WTC11 (cell line): Measurements from ENCODE around the gene SULT2B1. TPM values are rescaled to one million over a fixed set of nuclear protein-coding genes. Genes with fewer than 3 reads are reported as not detected.

Experiments
- ATAC-seq: fragments of 200-7000 bp; cut with Tn5 transposase; 2 replicates; pipeline ENCODE4 v1.10.0; 2021; ENCODE audit warnings: mild to moderate bottlenecking, moderate library complexity
- CTCF ChIA-PET: fragments of 300-600 bp; sonication (Branson Sonifier 250); formaldehyde crosslinking; loops from one replicate; lab custom pipeline; 2021; ENCODE audit warnings: antibody characterized with exemption; lab: Charles Lee
- POLR2A ChIA-PET: fragments of 350-600 bp; sonication (Branson Sonifier 250); formaldehyde crosslinking; loops from one replicate; lab custom pipeline; 2021; ENCODE audit warnings: antibody characterized with exemption; lab: Charles Lee
- DNase-seq: peaks from one replicate; pipeline ENCODE4 v3.0.0; 2021; ENCODE audit warnings: low spot score
- H3K27ac Mint-ChIP-seq: 2 replicates; pipeline ENCODE4 v1.8.0; 2021; ENCODE audit warnings: mixed read lengths
- H3K27me3 Mint-ChIP-seq: 2 replicates; pipeline ENCODE4 v1.8.0; 2021; ENCODE audit warnings: low read depth, mild to moderate bottlenecking, moderate library complexity, mixed read lengths
- H3K36me3 Mint-ChIP-seq: 2 replicates; pipeline ENCODE4 v1.8.0; 2021; ENCODE audit warnings: mixed read lengths
- H3K4me1 Mint-ChIP-seq: 2 replicates; pipeline ENCODE4 v1.8.0; 2022; ENCODE audit warnings: mixed read lengths
- H3K4me3 Mint-ChIP-seq: 2 replicates; pipeline ENCODE4 v1.8.0; 2021; ENCODE audit warnings: mild to moderate bottlenecking, moderate library complexity, mixed read lengths
- H3K9me3 Mint-ChIP-seq: 2 replicates; pipeline ENCODE4 v1.8.0; 2021; ENCODE audit warnings: mixed read lengths
- ATF1 ChIP-seq: sonication (generic); formaldehyde crosslinking; IDR thresholded peaks from 2 replicates; pipeline ENCODE4 v1.8.1; 2023; ENCODE audit warnings: mild to moderate bottlenecking, moderate library complexity, missing genetic modification reagents
- HMGA2 ChIP-seq: fragments of 250-450 bp; sonication (Bioruptor Pico); IDR thresholded peaks from 2 replicates; pipeline ENCODE4 v1.4.0; 2021; ENCODE audit warnings: mild to moderate bottlenecking, moderate library complexity
- NFE2L1 ChIP-seq: sonication (generic); formaldehyde crosslinking; IDR thresholded peaks from 2 replicates; pipeline ENCODE4 v1.8.1; 2023; ENCODE audit warnings: missing genetic modification reagents
- NR1H2 ChIP-seq: sonication (generic); formaldehyde crosslinking; IDR thresholded peaks from 2 replicates; pipeline ENCODE4 v1.9.0; 2021; ENCODE audit warnings: mild to moderate bottlenecking, moderate library complexity, missing genetic modification reagents
- RELA ChIP-seq: sonication (generic); formaldehyde crosslinking; IDR thresholded peaks from 2 replicates; pipeline ENCODE4 v1.8.1; 2022; ENCODE audit warnings: missing genetic modification reagents, mild to moderate bottlenecking, borderline replicate concordance
- SOX15 ChIP-seq: fragments of 250-450 bp; sonication (Bioruptor Pico); IDR thresholded peaks from 2 replicates; pipeline ENCODE4 v1.9.0; 2021; ENCODE audit warnings: mild to moderate bottlenecking
- SP1 ChIP-seq: sonication (generic); formaldehyde crosslinking; conservative IDR thresholded peaks from 2 replicates; pipeline ENCODE4 v1.8.1; 2022; ENCODE audit warnings: missing genetic modification reagents
- TEAD1 ChIP-seq: sonication (generic); formaldehyde crosslinking; IDR thresholded peaks from 2 replicates; pipeline ENCODE4 v1.8.0; 2022; ENCODE audit warnings: mild to moderate bottlenecking, missing genetic modification reagents
- ZBTB21 ChIP-seq: sonication (generic); formaldehyde crosslinking; IDR thresholded peaks from 2 replicates; pipeline ENCODE4 v1.8.1; 2023; ENCODE audit warnings: mild to moderate bottlenecking, missing genetic modification reagents, borderline replicate concordance
- ZNF219 ChIP-seq: sonication (generic); formaldehyde crosslinking; IDR thresholded peaks from 2 replicates; pipeline ENCODE4 v1.8.0; 2023; ENCODE audit warnings: missing genetic modification reagents, mild to moderate bottlenecking, borderline replicate concordance
- ZNF317 ChIP-seq: sonication (generic); formaldehyde crosslinking; IDR thresholded peaks from 2 replicates; pipeline ENCODE4 v1.8.1; 2023; ENCODE audit warnings: low read depth, mild to moderate bottlenecking, moderate library complexity, missing genetic modification reagents, borderline replicate concordance
- ZNF416 ChIP-seq: fragments of 250-450 bp; sonication (Bioruptor Pico); IDR thresholded peaks from 2 replicates; pipeline ENCODE4 v1.9.0; 2021; ENCODE audit warnings: mild to moderate bottlenecking, inconsistent platforms
- ZNF671 ChIP-seq: fragments of 250-450 bp; sonication (Bioruptor Pico); IDR thresholded peaks from 2 replicates; pipeline ENCODE4 v1.8.0; 2021; ENCODE audit warnings: mild to moderate bottlenecking
- total RNA-seq: library from RNA; stranded (reverse); gene quantifications from 3 replicates; pipeline ENCODE4 v1.2.3, GENCODE V29; 2021
- TF ChIP-seq, protein P1 (sequence below): sonication (generic); formaldehyde crosslinking; IDR thresholded peaks from 2 replicates; pipeline ENCODE4 v1.8.1; 2023; ENCODE audit warnings: mild to moderate bottlenecking, missing genetic modification reagents, moderate library complexity
- TF ChIP-seq, protein P2 (sequence below): sonication (generic); formaldehyde crosslinking; IDR thresholded peaks from 2 replicates; pipeline ENCODE4 v1.8.0; 2022; ENCODE audit warnings: mild to moderate bottlenecking, missing genetic modification reagents
- TF ChIP-seq, protein P3 (sequence below): fragments of 250-450 bp; sonication (Bioruptor Pico); IDR thresholded peaks from 2 replicates; pipeline ENCODE4 v1.9.0; 2021; ENCODE audit warnings: mild to moderate bottlenecking
- TF ChIP-seq, protein P4 (sequence below): sonication (generic); formaldehyde crosslinking; IDR thresholded peaks from 2 replicates; pipeline ENCODE4 v1.8.1; 2023; ENCODE audit warnings: mild to moderate bottlenecking, missing genetic modification reagents
- TF ChIP-seq, protein P5 (sequence below): sonication (generic); formaldehyde crosslinking; IDR thresholded peaks from 2 replicates; pipeline ENCODE4 v1.8.1; 2023; ENCODE audit warnings: mild to moderate bottlenecking, missing genetic modification reagents, borderline replicate concordance
- TF ChIP-seq, protein P6 (sequence below): sonication (generic); formaldehyde crosslinking; IDR thresholded peaks from 2 replicates; pipeline ENCODE4 v1.8.0; 2022; ENCODE audit warnings: mild to moderate bottlenecking, missing genetic modification reagents
- TF ChIP-seq, protein P7 (sequence below): fragments of 250-450 bp; sonication (Bioruptor Pico); IDR thresholded peaks from 2 replicates; pipeline ENCODE4 v2.1.2; 2022; ENCODE audit warnings: mild to moderate bottlenecking, moderate library complexity

SULT2B1 gene
- total RNA-seq, 1 experiment from 2014 or later, result 0.96 TPM

DNA sequence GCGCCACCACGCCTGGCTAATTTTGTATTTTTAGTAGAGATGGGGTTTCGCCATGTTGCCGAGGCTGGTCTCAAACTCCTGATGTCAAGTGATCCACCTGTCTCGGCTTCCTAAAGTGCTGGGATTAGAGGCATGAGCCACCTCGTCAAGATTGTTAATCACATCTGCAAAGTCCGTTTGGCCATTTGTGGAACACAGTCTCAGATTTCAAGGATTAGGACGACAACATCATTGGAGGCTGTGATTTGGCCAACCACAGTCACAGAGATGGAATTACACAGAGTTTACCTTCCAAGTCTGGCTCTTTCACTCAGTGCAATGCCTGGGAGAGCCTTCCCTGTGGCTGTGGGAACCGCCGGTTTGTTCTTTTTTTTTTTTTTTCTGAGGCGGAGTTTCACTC lies 17.8 kb downstream of the SULT2B1 start:
- H3K27me3 Mint-ChIP-seq, result peaks cover 6% of the 10 kb centered on the region; the same call in 1 of the 2 replicates
- no peak overlapping the region for H3K27ac Mint-ChIP-seq
- no peaks in the 10 kb centered on the region for H3K9me3 Mint-ChIP-seq
- no peaks in the 10 kb centered on the region for H3K36me3 Mint-ChIP-seq
- TF ChIP-seq ZNF416 (CRISPR knock-in tag) (no peak), ZNF317 (CRISPR knock-in tag) (no peak), SOX15 (CRISPR knock-in tag) (no peak), HMGA2 (CRISPR knock-in tag) (no peak), NFE2L1 (no peak), ZBTB21 (CRISPR knock-in tag) (no peak), RELA (CRISPR knock-in tag) (no peak), ZNF219 (CRISPR knock-in tag) (no peak), ATF1 (CRISPR knock-in tag) (no peak), NR1H2 (no peak), SP1 (CRISPR knock-in tag) (no peak), ZNF671 (CRISPR knock-in tag) (no peak), TEAD1 (no peak)
- TF ChIP-seq, protein P1, sequence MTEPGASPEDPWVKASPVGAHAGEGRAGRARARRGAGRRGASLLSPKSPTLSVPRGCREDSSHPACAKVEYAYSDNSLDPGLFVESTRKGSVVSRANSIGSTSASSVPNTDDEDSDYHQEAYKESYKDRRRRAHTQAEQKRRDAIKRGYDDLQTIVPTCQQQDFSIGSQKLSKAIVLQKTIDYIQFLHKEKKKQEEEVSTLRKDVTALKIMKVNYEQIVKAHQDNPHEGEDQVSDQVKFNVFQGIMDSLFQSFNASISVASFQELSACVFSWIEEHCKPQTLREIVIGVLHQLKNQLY (CRISPR knock-in tag), result no peak
- TF ChIP-seq, protein P2, sequence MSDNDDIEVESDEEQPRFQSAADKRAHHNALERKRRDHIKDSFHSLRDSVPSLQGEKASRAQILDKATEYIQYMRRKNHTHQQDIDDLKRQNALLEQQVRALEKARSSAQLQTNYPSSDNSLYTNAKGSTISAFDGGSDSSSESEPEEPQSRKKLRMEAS (CRISPR knock-in tag), result no peak
- TF ChIP-seq, protein P3, sequence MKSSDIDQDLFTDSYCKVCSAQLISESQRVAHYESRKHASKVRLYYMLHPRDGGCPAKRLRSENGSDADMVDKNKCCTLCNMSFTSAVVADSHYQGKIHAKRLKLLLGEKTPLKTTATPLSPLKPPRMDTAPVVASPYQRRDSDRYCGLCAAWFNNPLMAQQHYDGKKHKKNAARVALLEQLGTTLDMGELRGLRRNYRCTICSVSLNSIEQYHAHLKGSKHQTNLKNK (CRISPR knock-in tag), result no peak
- TF ChIP-seq, protein P4, sequence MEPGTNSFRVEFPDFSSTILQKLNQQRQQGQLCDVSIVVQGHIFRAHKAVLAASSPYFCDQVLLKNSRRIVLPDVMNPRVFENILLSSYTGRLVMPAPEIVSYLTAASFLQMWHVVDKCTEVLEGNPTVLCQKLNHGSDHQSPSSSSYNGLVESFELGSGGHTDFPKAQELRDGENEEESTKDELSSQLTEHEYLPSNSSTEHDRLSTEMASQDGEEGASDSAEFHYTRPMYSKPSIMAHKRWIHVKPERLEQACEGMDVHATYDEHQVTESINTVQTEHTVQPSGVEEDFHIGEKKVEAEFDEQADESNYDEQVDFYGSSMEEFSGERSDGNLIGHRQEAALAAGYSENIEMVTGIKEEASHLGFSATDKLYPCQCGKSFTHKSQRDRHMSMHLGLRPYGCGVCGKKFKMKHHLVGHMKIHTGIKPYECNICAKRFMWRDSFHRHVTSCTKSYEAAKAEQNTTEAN (CRISPR knock-in tag), result no peak
- TF ChIP-seq, protein P5, sequence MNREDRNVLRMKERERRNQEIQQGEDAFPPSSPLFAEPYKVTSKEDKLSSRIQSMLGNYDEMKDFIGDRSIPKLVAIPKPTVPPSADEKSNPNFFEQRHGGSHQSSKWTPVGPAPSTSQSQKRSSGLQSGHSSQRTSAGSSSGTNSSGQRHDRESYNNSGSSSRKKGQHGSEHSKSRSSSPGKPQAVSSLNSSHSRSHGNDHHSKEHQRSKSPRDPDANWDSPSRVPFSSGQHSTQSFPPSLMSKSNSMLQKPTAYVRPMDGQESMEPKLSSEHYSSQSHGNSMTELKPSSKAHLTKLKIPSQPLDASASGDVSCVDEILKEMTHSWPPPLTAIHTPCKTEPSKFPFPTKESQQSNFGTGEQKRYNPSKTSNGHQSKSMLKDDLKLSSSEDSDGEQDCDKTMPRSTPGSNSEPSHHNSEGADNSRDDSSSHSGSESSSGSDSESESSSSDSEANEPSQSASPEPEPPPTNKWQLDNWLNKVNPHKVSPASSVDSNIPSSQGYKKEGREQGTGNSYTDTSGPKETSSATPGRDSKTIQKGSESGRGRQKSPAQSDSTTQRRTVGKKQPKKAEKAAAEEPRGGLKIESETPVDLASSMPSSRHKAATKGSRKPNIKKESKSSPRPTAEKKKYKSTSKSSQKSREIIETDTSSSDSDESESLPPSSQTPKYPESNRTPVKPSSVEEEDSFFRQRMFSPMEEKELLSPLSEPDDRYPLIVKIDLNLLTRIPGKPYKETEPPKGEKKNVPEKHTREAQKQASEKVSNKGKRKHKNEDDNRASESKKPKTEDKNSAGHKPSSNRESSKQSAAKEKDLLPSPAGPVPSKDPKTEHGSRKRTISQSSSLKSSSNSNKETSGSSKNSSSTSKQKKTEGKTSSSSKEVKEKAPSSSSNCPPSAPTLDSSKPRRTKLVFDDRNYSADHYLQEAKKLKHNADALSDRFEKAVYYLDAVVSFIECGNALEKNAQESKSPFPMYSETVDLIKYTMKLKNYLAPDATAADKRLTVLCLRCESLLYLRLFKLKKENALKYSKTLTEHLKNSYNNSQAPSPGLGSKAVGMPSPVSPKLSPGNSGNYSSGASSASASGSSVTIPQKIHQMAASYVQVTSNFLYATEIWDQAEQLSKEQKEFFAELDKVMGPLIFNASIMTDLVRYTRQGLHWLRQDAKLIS, result no peak
- TF ChIP-seq, protein P6, sequence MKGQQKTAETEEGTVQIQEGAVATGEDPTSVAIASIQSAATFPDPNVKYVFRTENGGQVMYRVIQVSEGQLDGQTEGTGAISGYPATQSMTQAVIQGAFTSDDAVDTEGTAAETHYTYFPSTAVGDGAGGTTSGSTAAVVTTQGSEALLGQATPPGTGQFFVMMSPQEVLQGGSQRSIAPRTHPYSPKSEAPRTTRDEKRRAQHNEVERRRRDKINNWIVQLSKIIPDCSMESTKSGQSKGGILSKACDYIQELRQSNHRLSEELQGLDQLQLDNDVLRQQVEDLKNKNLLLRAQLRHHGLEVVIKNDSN (CRISPR knock-in tag), result no peak
- TF ChIP-seq, protein P7, sequence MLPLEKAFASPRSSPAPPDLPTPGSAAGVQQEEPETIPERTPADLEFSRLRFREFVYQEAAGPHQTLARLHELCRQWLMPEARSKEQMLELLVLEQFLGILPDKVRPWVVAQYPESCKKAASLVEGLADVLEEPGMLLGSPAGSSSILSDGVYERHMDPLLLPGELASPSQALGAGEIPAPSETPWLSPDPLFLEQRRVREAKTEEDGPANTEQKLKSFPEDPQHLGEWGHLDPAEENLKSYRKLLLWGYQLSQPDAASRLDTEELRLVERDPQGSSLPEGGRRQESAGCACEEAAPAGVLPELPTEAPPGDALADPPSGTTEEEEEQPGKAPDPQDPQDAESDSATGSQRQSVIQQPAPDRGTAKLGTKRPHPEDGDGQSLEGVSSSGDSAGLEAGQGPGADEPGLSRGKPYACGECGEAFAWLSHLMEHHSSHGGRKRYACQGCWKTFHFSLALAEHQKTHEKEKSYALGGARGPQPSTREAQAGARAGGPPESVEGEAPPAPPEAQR (CRISPR knock-in tag), result no peak
- ATAC-seq, result no peak
- ChIA-PET CTCF (interaction anchor here (1.1 kb wide), 1 partner anchor 39 kb away, joined by 4 read pairs; no protein-coding TSS in a partner anchor), POLR2A (no interaction called here)
- H3K4me1 Mint-ChIP-seq, result peaks cover 15% of the 10 kb centered on the region
- no peak for DNase-seq
- no peak overlapping the region for H3K4me3 Mint-ChIP-seq
